Neural progenitor cell (in vitro differentiated cells): ENCODE measurements around the gene PSMD2.
A peak's percentile ranks its signal among the peaks of the same experiment; 100 is the strongest.

Experiments
- EZH2 ChIP-seq: fragments of 200-600 bp; sonication (generic); IDR thresholded peaks from 2 replicates; pipeline ENCODE4 v1.6.1; 2017; ENCODE audit warnings: antibody characterized with exemption, mild to moderate bottlenecking, moderate library complexity
- TF ChIP-seq, protein P1 (sequence below): fragments of 200-600 bp; sonication (generic); IDR thresholded peaks from 2 replicates; pipeline ENCODE4 v1.5.1; 2017; ENCODE audit warnings: antibody characterized with exemption, mild to moderate bottlenecking

DNA sequence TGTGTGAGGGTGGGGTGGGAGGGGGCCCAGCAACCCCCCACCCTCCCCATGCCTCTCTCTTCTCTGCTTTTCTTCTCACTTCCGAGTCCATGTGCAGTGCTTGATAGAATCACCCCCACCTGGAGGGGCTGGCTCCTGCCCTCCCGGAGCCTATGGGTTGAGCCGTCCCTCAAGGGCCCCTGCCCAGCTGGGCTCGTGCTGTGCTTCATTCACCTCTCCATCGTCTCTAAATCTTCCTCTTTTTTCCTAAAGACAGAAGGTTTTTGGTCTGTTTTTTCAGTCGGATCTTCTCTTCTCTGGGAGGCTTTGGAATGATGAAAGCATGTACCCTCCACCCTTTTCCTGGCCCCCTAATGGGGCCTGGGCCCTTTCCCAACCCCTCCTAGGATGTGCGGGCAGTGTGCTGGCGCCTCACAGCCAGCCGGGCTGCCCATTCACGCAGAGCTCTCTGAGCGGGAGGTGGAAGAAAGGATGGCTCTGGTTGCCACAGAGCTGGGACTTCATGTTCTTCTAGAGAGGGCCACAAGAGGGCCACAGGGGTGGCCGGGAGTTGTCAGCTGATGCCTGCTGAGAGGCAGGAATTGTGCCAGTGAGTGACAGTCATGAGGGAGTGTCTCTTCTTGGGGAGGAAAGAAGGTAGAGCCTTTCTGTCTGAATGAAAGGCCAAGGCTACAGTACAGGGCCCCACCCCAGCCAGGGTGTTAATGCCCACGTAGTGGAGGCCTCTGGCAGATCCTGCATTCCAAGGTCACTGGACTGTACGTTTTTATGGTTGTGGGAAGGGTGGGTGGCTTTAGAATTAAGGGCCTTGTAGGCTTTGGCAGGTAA is 46.5 kb downstream of the PSMD2 start:
- TF ChIP-seq, protein P1, sequence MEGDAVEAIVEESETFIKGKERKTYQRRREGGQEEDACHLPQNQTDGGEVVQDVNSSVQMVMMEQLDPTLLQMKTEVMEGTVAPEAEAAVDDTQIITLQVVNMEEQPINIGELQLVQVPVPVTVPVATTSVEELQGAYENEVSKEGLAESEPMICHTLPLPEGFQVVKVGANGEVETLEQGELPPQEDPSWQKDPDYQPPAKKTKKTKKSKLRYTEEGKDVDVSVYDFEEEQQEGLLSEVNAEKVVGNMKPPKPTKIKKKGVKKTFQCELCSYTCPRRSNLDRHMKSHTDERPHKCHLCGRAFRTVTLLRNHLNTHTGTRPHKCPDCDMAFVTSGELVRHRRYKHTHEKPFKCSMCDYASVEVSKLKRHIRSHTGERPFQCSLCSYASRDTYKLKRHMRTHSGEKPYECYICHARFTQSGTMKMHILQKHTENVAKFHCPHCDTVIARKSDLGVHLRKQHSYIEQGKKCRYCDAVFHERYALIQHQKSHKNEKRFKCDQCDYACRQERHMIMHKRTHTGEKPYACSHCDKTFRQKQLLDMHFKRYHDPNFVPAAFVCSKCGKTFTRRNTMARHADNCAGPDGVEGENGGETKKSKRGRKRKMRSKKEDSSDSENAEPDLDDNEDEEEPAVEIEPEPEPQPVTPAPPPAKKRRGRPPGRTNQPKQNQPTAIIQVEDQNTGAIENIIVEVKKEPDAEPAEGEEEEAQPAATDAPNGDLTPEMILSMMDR = peak; percentile 65
- TF ChIP-seq EZH2 = no peak
